ENCODE results near the gene CLEC1A.

- TF ChIP-seq CTCF (IDR thresholded peaks at IDR 0.05) (no peak), POLR2A (IDR thresholded peaks at IDR 0.05) (no peak), POLR2AphosphoS5 (IDR thresholded peaks at IDR 0.05) (no peak)
These were observed 77.4 kb downstream of the CLEC1A start for GRCh38 chr12:10021342-10021741.

Measured in transverse colon (tissue), 4 donors.